GM19238 (cell line): ENCODE data around the gene PURB.
A peak's percentile ranks its signal among the peaks of the same experiment; 100 is the strongest.
"Not testable (repeated sequence)": the region's sequence is repeated elsewhere in the genome, so short reads cannot be mapped to it uniquely, and the experiment has no call there.

Experiments
- DNase-seq: peaks from one replicate; pipeline ENCODE4 v3.0.0; 2011; ENCODE audit warnings: low spot score; ENCODE audit not compliant: insufficient read length

The PURB gene

GRCh38 chr7:44891791-44892190 lies 6.5 kb upstream of the PURB start:
- no peak for DNase-seq

- DNase-seq = no peak
These were observed 6.0 kb upstream of the PURB start for GRCh38 chr7:44891372-44891771.

- DNase-seq = no peak
These were observed 3.9 kb upstream of the PURB start for GRCh38 chr7:44889086-44889781.

GRCh38 chr7:44887293-44887692 lies 2.0 kb upstream of the PURB start:
- DNase-seq = no peak

GRCh38 chr7:44884621-44885393 lies 523 bp downstream of the PURB start:
- peak; percentile 24 for DNase-seq

GRCh38 chr7:44883961-44884620 lies 1.2 kb downstream of the PURB start:
- no peak for DNase-seq

GRCh38 chr7:44882899-44883298 lies 2.4 kb downstream of the PURB start:
- DNase-seq = no peak

- DNase-seq = no peak
These were observed 3.7 kb downstream of the PURB start for GRCh38 chr7:44881610-44882009.

GRCh38 chr7:44881066-44881600 lies 4.2 kb downstream of the PURB start:
- no peak for DNase-seq

GRCh38 chr7:44880317-44881018 lies 4.9 kb downstream of the PURB start:
- no peak for DNase-seq

GRCh38 chr7:44876393-44876792 lies 8.9 kb downstream of the PURB start:
- no peak for DNase-seq

- DNase-seq = no peak
These were observed 10.1 kb downstream of the PURB start for GRCh38 chr7:44875241-44875640.

- DNase-seq = no peak
These were observed 12.5 kb downstream of the PURB start for GRCh38 chr7:44872787-44873186.

- DNase-seq = not testable (repeated sequence)
These were observed 13.4 kb downstream of the PURB start for GRCh38 chr7:44871918-44872317.

GRCh38 chr7:44870780-44871179 lies 14.6 kb downstream of the PURB start:
- DNase-seq = not testable (repeated sequence)

GRCh38 chr7:44870336-44870735 lies 15.0 kb downstream of the PURB start:
- DNase-seq = not testable (repeated sequence)

- no peak for DNase-seq
These were observed 18.0 kb downstream of the PURB start for GRCh38 chr7:44867073-44867995.

- DNase-seq = not testable (repeated sequence)
These were observed 23.4 kb downstream of the PURB start for GRCh38 chr7:44861949-44862348.

GRCh38 chr7:44858161-44858560 lies 27.2 kb downstream of the PURB start:
- no peak for DNase-seq

GRCh38 chr7:44854644-44855364 lies 30.5 kb downstream of the PURB start:
- no peak for DNase-seq
